GM19467 (cell line): ENCODE results near the gene KCNN1.
"Not testable (repeated sequence)": the region's sequence is repeated elsewhere in the genome, so short reads cannot be mapped to it uniquely, and the experiment has no call there.

ENCODE experiments used
- ATAC-seq: cut with Tn5 transposase; IDR thresholded peaks from one replicate; pipeline ENCODE4 v1.9.1; 2021; ENCODE audit warnings: mild to moderate bottlenecking, moderate library complexity; ENCODE audit not compliant: unreplicated experiment

Gene KCNN1

GRCh38 chr19:17999684-18000479 is 33.0 kb downstream of the KCNN1 start:
- ATAC-seq: no peak

GRCh38 chr19:18000480-18000914 is 33.6 kb downstream of the KCNN1 start:
- no peak for ATAC-seq

GRCh38 chr19:18000915-18001776 is 34.2 kb downstream of the KCNN1 start:
- peak; percentile 57 for ATAC-seq

- no peak for ATAC-seq
These were observed 35.0 kb downstream of the KCNN1 start for GRCh38 chr19:18001777-18002345.

- ATAC-seq: no peak
These were observed 35.5 kb downstream of the KCNN1 start for GRCh38 chr19:18002347-18002850.

- not testable (repeated sequence) for ATAC-seq
These were observed 38.8 kb downstream of the KCNN1 start for GRCh38 chr19:18005750-18006149.

GRCh38 chr19:18007044-18007916 is 40.4 kb downstream of the KCNN1 start:
- peak; percentile 38 for ATAC-seq

GRCh38 chr19:18007917-18008673 is 41.2 kb downstream of the KCNN1 start, which contains the start of gene ARRDC2:
TSS of gene ARRDC2 (plus strand) at chr19:18008170. CDS start at chr19:18008311, 141 bp downstream.
- peak; percentile 51 for ATAC-seq

GRCh38 chr19:18008814-18009213 is 41.9 kb downstream of the KCNN1 start:
- no peak for ATAC-seq

GRCh38 chr19:18009412-18010066 is 42.6 kb downstream of the KCNN1 start:
- ATAC-seq: no peak

GRCh38 chr19:18010149-18010548 is 43.2 kb downstream of the KCNN1 start:
- ATAC-seq: no peak

- ATAC-seq: no peak
These were observed 46.6 kb downstream of the KCNN1 start for GRCh38 chr19:18013210-18014111.

GRCh38 chr19:18014197-18014596 is 47.3 kb downstream of the KCNN1 start:
- ATAC-seq: no peak

- no peak for ATAC-seq
These were observed 49.5 kb downstream of the KCNN1 start for GRCh38 chr19:18016209-18016910.

GRCh38 chr19:18017275-18018083 is 50.6 kb downstream of the KCNN1 start:
- ATAC-seq: no peak
